IPS-20b (cell line): Measurements from ENCODE around the gene TBC1D3B.
"Not testable (repeated sequence)": the region's sequence is repeated elsewhere in the genome, so short reads cannot be mapped to it uniquely, and the experiment has no call there.

ENCODE experiments used
- H3K27ac ChIP-seq: one replicate; pipeline ENCODE4 v1.5.1; 2013; ENCODE audit warnings: low read length
- H3K27me3 ChIP-seq: 2 replicates; pipeline ENCODE4 v1.6.1; 2013; ENCODE audit warnings: mild to moderate bottlenecking, low read length, inconsistent platforms; ENCODE audit not compliant: insufficient read depth
- H3K36me3 ChIP-seq: 2 replicates; pipeline ENCODE4 v1.6.1; 2013; ENCODE audit warnings: low read depth, mild to moderate bottlenecking, inconsistent platforms, low read length, moderate library complexity; ENCODE audit not compliant: insufficient read depth
- H3K4me1 ChIP-seq: 2 replicates; pipeline ENCODE4 v1.6.1; 2013; ENCODE audit warnings: mild to moderate bottlenecking, control low read depth, inconsistent platforms, low read length, moderate library complexity; ENCODE audit not compliant: insufficient read depth
- H3K4me3 ChIP-seq: 2 replicates; pipeline ENCODE4 v1.5.1; 2013; ENCODE audit warnings: mild to moderate bottlenecking, low read length, inconsistent platforms
- H3K9ac ChIP-seq: 2 replicates; pipeline ENCODE4 v1.6.1; 2013; ENCODE audit warnings: low read depth, mild to moderate bottlenecking, inconsistent platforms, low read length, moderate library complexity
- H3K9me3 ChIP-seq: 2 replicates; pipeline ENCODE4 v1.6.1; 2013; ENCODE audit warnings: mild to moderate bottlenecking, low read depth, low read length, inconsistent platforms; ENCODE audit not compliant: insufficient read depth

TBC1D3B gene

GRCh38 chr17:36210439-36211211 lies 34.2 kb upstream of the TBC1D3B start, which contains the start of gene CCL4L2:
Gene CCL4L2, plus strand, starts transcription at chr17:36211063.
- not testable (repeated sequence) for H3K36me3 ChIP-seq, H3K9ac ChIP-seq, H3K9me3 ChIP-seq, H3K4me1 ChIP-seq, H3K27me3 ChIP-seq, H3K4me3 ChIP-seq, H3K27ac ChIP-seq

DNA sequence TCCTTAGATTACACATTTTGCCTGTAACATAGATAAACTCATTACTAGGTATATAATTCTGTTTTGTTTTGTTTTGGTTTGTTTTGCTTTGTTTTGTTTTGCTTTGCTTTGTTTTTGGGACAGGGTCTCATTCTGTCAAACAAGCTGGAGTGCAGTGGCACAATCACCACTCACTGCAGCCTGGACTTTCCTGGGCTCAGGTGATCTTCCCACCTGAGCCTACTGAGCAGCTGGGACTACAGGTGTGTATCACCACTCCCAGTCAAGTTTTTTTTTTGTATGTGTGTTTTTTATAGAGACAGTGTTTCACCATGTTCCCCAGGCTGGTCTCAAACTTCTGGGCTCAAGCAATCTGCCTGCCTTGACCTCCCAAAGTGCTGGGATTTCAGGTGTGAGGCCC lies 33.1 kb upstream of the TBC1D3B start:
- Histone ChIP-seq H3K36me3 (no peaks in the 10 kb centered on the region), H3K9me3 (no peaks in the 10 kb centered on the region), H3K27me3 (no peaks in the 10 kb centered on the region), H3K9ac (no peak overlapping the region), H3K27ac (no peak overlapping the region), H3K4me3 (no peak overlapping the region), H3K4me1 (no peaks in the 10 kb centered on the region)

GRCh38 chr17:36207383-36207782 lies 30.9 kb upstream of the TBC1D3B start:
- H3K9me3 ChIP-seq, H3K27me3 ChIP-seq, H3K4me3 ChIP-seq, H3K36me3 ChIP-seq, H3K9ac ChIP-seq, H3K4me1 ChIP-seq, H3K27ac ChIP-seq: not testable (repeated sequence)

- H3K27ac ChIP-seq, H3K9me3 ChIP-seq, H3K9ac ChIP-seq, H3K27me3 ChIP-seq, H3K4me1 ChIP-seq, H3K4me3 ChIP-seq, H3K36me3 ChIP-seq: not testable (repeated sequence)
Observed at GRCh38 chr17:36206486-36206821, 30.0 kb upstream of the TBC1D3B start.

DNA sequence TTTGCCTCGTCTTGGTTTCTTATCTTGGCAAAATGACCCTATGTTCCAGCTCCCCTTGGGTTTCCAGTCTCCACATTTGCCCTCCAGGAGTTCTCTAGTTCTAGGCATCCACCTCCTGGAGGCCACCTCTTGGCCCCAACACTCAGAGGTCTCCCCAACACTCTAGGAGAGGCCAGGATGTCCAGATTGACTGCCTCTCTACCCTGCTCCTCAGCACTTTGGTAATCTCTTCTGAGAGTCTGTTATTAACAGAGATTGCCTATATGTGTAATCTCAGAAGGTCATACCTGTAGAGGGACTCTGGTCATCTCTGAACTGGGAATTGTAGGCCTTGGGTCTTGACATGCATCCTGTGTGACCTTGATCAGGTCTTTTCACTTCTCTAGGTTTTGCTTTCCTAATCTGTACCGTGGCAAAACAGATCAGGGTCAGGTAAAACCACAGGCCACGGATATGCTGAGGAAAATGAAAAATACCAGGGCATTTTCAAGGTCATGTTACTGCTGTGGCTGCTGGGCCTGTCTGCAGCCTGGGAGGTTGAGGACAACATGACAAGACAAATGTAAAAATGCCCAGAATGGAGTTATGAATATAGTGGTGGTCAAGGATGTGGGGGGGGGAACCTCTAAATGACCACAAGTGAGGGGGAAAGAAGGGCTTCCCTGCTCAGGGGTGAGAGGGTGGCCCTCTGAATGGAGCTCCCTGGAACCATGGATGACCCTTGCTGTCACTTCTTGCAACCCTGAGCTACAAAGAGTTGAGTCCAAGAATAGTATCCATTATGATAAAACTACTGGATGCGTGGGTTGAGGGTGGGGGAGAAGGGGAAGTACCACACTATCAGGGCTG lies 29.4 kb upstream of the TBC1D3B start:
- Histone ChIP-seq H3K27ac (no peak overlapping the region), H3K9me3 (no peaks in the 10 kb centered on the region), H3K27me3 (no peaks in the 10 kb centered on the region), H3K9ac (no peak overlapping the region), H3K4me3 (no peak overlapping the region), H3K36me3 (no peaks in the 10 kb centered on the region), H3K4me1 (no peaks in the 10 kb centered on the region)

DNA sequence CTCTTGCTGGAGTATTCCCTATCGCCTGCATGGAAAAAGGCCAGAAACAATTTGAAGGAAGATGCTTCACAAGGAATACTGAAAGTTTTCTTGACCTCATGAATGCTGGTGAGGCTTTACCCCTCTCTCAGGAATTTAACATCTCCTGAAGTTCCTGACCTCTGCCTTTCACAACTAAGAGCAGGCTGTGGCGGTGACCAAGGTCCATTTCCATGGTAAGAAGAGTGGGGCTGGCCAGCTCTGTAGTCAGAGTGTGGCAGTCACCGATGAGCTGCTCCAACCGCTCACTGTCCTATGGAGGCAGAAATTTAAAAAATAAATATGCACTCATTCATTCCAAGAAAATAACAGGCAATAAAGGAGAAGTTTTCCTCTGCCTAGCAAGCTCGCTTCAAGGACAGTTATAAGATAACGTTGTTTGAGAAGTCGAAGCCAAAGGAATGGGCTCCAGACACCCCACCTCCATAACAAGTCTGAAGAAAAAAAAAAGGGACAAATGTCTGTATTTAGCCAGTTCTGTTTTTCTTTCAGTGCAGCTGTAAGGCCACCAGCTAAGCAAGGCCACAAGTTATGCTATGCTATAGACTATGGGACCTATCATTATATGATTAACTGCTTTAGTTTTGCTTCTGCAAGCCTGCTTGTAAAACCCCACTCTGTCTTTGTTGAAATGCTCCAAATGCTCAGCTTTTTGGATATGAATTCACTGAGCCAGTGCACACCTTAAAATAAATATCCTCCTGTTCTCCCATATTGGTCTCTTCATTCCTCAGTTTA lies 28.5 kb upstream of the TBC1D3B start:
- Histone ChIP-seq H3K4me3 (no peak overlapping the region), H3K27ac (no peak overlapping the region), H3K9me3 (no peaks in the 10 kb centered on the region), H3K9ac (no peak overlapping the region), H3K27me3 (no peaks in the 10 kb centered on the region), H3K4me1 (no peaks in the 10 kb centered on the region), H3K36me3 (no peaks in the 10 kb centered on the region)

GRCh38 chr17:36203335-36203734 lies 26.9 kb upstream of the TBC1D3B start:
- H3K36me3 ChIP-seq, result no peaks in the 10 kb centered on the region
- no peaks in the 10 kb centered on the region for H3K27me3 ChIP-seq
- no peak overlapping the region for H3K4me3 ChIP-seq
- H3K9ac ChIP-seq, result no peak overlapping the region
- no peaks in the 10 kb centered on the region for H3K9me3 ChIP-seq
- H3K27ac ChIP-seq, result no peak overlapping the region
- no peaks in the 10 kb centered on the region for H3K4me1 ChIP-seq

GRCh38 chr17:36201506-36201905 lies 25.1 kb upstream of the TBC1D3B start:
- H3K4me1 ChIP-seq, H3K27me3 ChIP-seq, H3K9ac ChIP-seq, H3K9me3 ChIP-seq, H3K27ac ChIP-seq, H3K4me3 ChIP-seq, H3K36me3 ChIP-seq: not testable (repeated sequence)

DNA sequence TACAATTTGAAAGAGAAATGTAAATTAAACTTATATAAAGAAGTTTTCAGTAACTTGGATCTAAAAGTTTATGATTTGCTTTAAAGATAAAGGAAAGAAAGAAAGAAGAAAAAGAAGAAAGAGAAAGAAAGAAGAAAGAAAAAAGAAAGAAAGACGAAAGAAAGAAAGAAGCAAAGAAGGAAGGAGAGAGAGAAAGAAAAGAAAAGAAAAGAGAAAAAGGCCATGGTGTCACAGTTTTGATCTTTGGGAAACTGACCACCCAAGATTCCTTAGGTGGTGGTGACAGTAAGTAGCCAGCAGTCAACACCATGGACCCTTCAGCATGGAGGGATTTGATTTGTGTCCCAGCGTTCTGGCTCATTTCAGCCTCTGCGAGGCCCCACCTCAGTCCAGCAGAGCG lies 24.7 kb upstream of the TBC1D3B start:
- H3K4me3 ChIP-seq, H3K27ac ChIP-seq, H3K9me3 ChIP-seq, H3K27me3 ChIP-seq, H3K9ac ChIP-seq, H3K36me3 ChIP-seq, H3K4me1 ChIP-seq: not testable (repeated sequence)

- Histone ChIP-seq H3K27me3 (no peaks in the 10 kb centered on the region), H3K4me1 (no peaks in the 10 kb centered on the region), H3K9ac (no peak overlapping the region), H3K4me3 (no peak overlapping the region), H3K27ac (no peak overlapping the region), H3K36me3 (no peaks in the 10 kb centered on the region), H3K9me3 (no peaks in the 10 kb centered on the region)
Observed at GRCh38 chr17:36198831-36199465, 22.5 kb upstream of the TBC1D3B start.

DNA sequence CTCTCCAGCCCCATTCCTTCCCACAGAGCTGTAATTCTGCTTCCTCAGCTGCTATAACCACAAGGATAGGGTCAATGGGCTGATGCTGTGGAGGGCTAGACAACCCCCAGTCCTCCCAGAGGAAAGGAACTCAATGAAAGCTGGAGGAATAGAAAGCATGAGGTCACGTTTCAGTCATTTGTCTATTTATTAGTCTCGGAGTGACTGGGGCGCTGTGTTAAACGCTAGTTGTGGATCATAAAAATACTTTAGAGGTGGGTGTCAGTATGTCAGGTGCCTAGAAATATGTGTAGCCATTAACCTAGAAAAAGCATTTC lies 20.9 kb upstream of the TBC1D3B start:
- Histone ChIP-seq H3K9ac (no peak overlapping the region), H3K27ac (no peak overlapping the region), H3K4me3 (no peak overlapping the region), H3K36me3 (no peaks in the 10 kb centered on the region), H3K9me3 (no peaks in the 10 kb centered on the region), H3K27me3 (no peaks in the 10 kb centered on the region), H3K4me1 (no peaks in the 10 kb centered on the region; the same call in 1 of the 2 replicates)
